ENCODE measurements around the gene TALDO1.

DNA sequence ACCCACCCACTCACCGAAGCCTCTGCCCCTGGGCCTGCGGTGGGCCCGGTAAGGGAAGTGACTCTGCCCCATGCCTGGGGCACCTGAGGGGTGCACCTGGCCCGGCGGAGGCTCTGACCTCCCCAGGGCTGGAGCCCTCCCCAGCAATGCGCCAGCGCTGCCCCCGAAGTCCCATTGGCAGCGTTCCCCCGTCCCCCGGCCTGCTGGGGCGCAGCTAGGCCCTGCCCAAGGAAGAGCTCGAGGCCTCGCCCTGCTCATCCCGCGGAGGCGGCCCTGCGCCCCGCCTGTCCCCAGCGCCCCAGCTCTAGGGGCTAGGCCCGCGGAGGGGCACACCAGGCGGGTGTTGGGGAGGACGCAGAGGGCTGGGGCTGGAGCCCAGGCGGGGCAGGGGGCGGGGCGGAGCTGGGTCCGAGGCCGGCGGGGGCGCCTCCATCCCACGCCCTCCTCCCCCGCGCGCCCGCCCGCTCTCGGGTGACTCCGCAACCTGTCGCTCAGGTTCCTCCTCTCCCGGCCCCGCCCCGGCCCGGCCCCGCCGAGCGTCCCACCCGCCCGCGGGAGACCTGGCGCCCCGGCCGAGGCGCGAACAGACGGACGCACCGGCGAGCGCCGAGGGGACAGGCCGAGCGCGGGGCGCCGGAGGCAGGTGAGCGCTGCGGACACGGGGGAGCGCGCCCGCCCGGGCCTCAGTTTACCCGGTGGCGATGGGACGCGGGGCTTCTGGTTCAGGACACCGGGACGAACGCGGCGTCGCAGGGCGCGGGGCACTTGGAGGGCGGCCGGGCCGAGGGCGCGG, 41.4 kb upstream of the TALDO1 start, which contains the start of gene EPS8L2:
- TF ChIP-seq, protein P1, sequence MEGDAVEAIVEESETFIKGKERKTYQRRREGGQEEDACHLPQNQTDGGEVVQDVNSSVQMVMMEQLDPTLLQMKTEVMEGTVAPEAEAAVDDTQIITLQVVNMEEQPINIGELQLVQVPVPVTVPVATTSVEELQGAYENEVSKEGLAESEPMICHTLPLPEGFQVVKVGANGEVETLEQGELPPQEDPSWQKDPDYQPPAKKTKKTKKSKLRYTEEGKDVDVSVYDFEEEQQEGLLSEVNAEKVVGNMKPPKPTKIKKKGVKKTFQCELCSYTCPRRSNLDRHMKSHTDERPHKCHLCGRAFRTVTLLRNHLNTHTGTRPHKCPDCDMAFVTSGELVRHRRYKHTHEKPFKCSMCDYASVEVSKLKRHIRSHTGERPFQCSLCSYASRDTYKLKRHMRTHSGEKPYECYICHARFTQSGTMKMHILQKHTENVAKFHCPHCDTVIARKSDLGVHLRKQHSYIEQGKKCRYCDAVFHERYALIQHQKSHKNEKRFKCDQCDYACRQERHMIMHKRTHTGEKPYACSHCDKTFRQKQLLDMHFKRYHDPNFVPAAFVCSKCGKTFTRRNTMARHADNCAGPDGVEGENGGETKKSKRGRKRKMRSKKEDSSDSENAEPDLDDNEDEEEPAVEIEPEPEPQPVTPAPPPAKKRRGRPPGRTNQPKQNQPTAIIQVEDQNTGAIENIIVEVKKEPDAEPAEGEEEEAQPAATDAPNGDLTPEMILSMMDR (IDR thresholded peaks at IDR 0.05): no peak
- no peak for TF ChIP-seq POLR2A (IDR thresholded peaks at IDR 0.05)

Measured in testis (tissue), 2 donors.